AG04450 (cell line): ENCODE measurements around the gene APBB3. TPM values are rescaled to one million over a fixed set of nuclear protein-coding genes. Genes with fewer than 3 reads are reported as not detected.
A peak's percentile ranks its signal among the peaks of the same experiment; 100 is the strongest.

Experiments
- CTCF ChIA-PET: fragments of 300-600, 350-600 bp; formaldehyde crosslinking; extraction: SDS; loops from one replicate; lab custom pipeline; 2022; ENCODE audit warnings: antibody characterized with exemption, inconsistent platforms; lab: Charles Lee
- POLR2A ChIA-PET: fragments of 350-600 bp; formaldehyde crosslinking; extraction: SDS; loops from one replicate; lab custom pipeline; 2021; ENCODE audit warnings: antibody characterized with exemption, inconsistent platforms; lab: Yijun Ruan, JAX
- DNase-seq: peaks from one replicate; pipeline ENCODE4 v3.0.0-alpha.2; 2011; ENCODE audit warnings: low read depth, low spot score
- H3K27ac ChIP-seq: one replicate; pipeline ENCODE4 v1.5.1; 2012; ENCODE audit warnings: low read depth, low read length, control low read depth
- H3K27me3 ChIP-seq: one replicate; pipeline ENCODE4 v1.6.0; 2012; ENCODE audit warnings: low read length; ENCODE audit not compliant: control insufficient read depth, insufficient read depth
- H3K4me3 ChIP-seq: 2 replicates; pipeline ENCODE4 v1.5.1; 2011; ENCODE audit warnings: mild to moderate bottlenecking, low read depth, low read length, control low read depth
- H3K9me3 ChIP-seq: 2 replicates; pipeline ENCODE4 v1.5.1; 2012; ENCODE audit warnings: low read length; ENCODE audit not compliant: control insufficient read depth, insufficient read depth
- polyA plus RNA-seq: library from polyadenylated mRNA; depleted of rRNA; stranded (reverse); fragments of >200 nt; gene quantifications from 2 replicates; pipeline ENCODE4 v1.2.3, GENCODE V29; 2011
- TF ChIP-seq, protein P1 (sequence below): IDR thresholded peaks from 2 replicates; pipeline ENCODE4 v1.5.1; 2011; ENCODE audit warnings: low read depth, low read length, control low read depth, inconsistent platforms

Gene APBB3
- polyA plus RNA-seq, 1 experiment, result 13.6 TPM

DNA sequence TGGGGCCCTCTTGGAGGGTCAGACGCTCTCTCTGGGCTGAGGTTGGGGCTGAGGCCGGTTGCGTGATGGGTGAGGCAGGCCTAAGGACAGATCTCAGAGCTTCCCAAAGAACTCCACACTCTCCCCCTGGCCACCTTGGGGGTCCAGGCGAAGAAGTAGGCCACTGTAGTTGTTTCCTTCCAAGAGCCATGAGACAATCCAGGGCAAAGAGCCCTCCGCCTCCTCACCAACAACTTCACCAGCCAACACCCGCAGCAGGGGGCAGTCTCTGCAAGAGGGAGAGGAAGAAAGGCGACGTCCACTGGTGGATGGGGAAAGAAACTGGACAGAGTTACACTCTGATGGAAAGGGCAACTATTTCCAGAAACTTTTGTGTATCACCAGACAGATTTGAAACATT lies 10.9 kb upstream of the APBB3 start:
- H3K9me3 ChIP-seq, result no peaks in the 10 kb centered on the region
- H3K4me3 ChIP-seq, result no peak overlapping the region
- DNase-seq, result no peak
- no peaks in the 10 kb centered on the region for H3K27me3 ChIP-seq
- ChIA-PET CTCF (interaction anchor here (1.4 kb wide), 1 partner anchor 59 kb away, joined by 6 read pairs; no protein-coding TSS in a partner anchor), POLR2A (no interaction called here)
- H3K27ac ChIP-seq, result no peak overlapping the region
- TF ChIP-seq, protein P1, sequence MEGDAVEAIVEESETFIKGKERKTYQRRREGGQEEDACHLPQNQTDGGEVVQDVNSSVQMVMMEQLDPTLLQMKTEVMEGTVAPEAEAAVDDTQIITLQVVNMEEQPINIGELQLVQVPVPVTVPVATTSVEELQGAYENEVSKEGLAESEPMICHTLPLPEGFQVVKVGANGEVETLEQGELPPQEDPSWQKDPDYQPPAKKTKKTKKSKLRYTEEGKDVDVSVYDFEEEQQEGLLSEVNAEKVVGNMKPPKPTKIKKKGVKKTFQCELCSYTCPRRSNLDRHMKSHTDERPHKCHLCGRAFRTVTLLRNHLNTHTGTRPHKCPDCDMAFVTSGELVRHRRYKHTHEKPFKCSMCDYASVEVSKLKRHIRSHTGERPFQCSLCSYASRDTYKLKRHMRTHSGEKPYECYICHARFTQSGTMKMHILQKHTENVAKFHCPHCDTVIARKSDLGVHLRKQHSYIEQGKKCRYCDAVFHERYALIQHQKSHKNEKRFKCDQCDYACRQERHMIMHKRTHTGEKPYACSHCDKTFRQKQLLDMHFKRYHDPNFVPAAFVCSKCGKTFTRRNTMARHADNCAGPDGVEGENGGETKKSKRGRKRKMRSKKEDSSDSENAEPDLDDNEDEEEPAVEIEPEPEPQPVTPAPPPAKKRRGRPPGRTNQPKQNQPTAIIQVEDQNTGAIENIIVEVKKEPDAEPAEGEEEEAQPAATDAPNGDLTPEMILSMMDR, result peak; percentile 38

GRCh38 chr5:140574165-140574564 lies 9.8 kb upstream of the APBB3 start:
- CTCF ChIA-PET, result interaction anchor here (1.1 to 1.4 kb wide), 2 partner anchors 60 to 65 kb away, joined by 3 to 6 read pairs; partner anchors contain the start of gene TMCO6
- Histone ChIP-seq H3K4me3 (no peak overlapping the region), H3K27ac (no peak overlapping the region), H3K9me3 (no peaks in the 10 kb centered on the region), H3K27me3 (no peaks in the 10 kb centered on the region)
- POLR2A ChIA-PET, result no interaction called here
- TF ChIP-seq, protein P1, result no peak
- DNase-seq, result no peak

DNA sequence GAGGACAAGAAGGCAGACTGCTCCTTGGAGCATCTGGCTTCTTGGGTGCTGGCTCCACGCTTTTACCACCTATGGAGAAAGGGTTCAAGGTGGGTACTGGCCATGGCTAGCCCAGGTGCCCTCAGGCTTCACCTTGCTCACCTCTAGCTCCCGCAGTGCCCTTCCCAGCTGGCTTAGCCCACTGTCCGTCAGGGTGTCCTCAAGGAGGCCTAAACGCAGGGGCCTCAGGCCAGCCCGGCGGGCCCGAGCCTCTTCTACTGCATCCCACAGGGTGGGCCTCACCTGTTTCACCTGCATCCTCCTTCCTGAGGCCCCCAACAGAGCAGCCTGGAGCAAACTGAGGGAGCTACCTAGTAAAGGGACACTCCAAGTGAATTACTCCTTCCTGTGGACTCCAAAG lies 9.3 kb upstream of the APBB3 start:
- no peak overlapping the region for H3K27ac ChIP-seq
- ChIA-PET POLR2A (no interaction called here), CTCF (interaction anchor here (1.1 kb wide), 1 partner anchor 65 kb away, joined by 3 read pairs; the partner anchor contains the start of gene TMCO6)
- no peak overlapping the region for H3K4me3 ChIP-seq
- DNase-seq, result no peak
- H3K27me3 ChIP-seq, result no peaks in the 10 kb centered on the region
- TF ChIP-seq, protein P1, result no peak
- no peaks in the 10 kb centered on the region for H3K9me3 ChIP-seq

- Histone ChIP-seq H3K4me3 (no peak overlapping the region), H3K27ac (no peak overlapping the region), H3K27me3 (no peaks in the 10 kb centered on the region), H3K9me3 (no peaks in the 10 kb centered on the region; the same call in 1 of the 2 replicates)
- no peak for DNase-seq
- POLR2A ChIA-PET, result interaction anchor here (0.8 kb wide), 1 partner anchor 24 kb away, joined by 4 read pairs; the partner anchor contains the start of gene EIF4EBP3
- CTCF ChIA-PET, result no interaction called here
- TF ChIP-seq, protein P1, result no peak
Observed at GRCh38 chr5:140571105-140571504, 6.7 kb upstream of the APBB3 start.

DNA sequence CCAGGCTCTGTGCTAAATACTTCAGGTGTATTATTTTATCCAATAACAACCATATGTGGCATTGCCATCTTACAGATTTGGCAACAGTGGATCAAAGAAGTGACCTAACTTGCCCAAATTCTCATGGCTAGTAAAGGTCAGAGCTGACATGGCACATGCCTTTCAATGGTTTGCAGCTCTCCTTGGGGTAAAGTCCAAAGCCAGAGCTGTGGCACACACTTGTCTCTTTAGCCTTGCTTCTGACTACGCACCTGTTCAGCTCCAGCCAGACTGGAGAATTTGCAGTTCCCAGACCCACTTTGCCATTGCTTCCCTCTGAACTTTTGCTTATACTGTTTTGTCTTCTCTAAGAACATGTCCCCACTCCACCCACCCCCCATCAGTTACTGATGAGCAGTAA lies 6.1 kb upstream of the APBB3 start:
- no peak overlapping the region for H3K4me3 ChIP-seq
- no peaks in the 10 kb centered on the region; the same call in 1 of the 2 replicates for H3K9me3 ChIP-seq
- POLR2A ChIA-PET, result interaction anchor here (0.8 to 1.7 kb wide), 3 partner anchors 13 to 77 kb away, joined by 3 to 4 read pairs (median 4); partner anchors contain the start of genes EIF4EBP3, IK, NDUFA2 and SRA1
- no peak overlapping the region for H3K27ac ChIP-seq
- CTCF ChIA-PET, result no interaction called here
- TF ChIP-seq, protein P1, result no peak
- DNase-seq, result no peak
- no peaks in the 10 kb centered on the region for H3K27me3 ChIP-seq
